Neural crest cell (in vitro differentiated cells): Measurements from ENCODE around the gene SPA17. TPM values are rescaled to one million over a fixed set of nuclear protein-coding genes. Genes with fewer than 3 reads are reported as not detected.

Source experiments
- DNase-seq: peaks from one replicate; pipeline ENCODE4 v3.0.0; 2021; ENCODE audit warnings: low read depth, mixed read lengths, low spot score
- H3K27ac Mint-ChIP-seq: one replicate; pipeline ENCODE4 v1.8.0; 2021; ENCODE audit warnings: mild to moderate bottlenecking, mixed read lengths; ENCODE audit not compliant: unreplicated experiment
- H3K27me3 Mint-ChIP-seq: 2 replicates; pipeline ENCODE4 v1.8.0; 2021; ENCODE audit warnings: low read depth, mild to moderate bottlenecking, mixed read lengths
- H3K36me3 Mint-ChIP-seq: 2 replicates; pipeline ENCODE4 v1.8.0; 2021; ENCODE audit warnings: low read depth, mild to moderate bottlenecking, mixed read lengths
- H3K4me1 Mint-ChIP-seq: 2 replicates; pipeline ENCODE4 v1.8.0; 2021; ENCODE audit warnings: mixed read lengths
- H3K4me3 Mint-ChIP-seq: one replicate; pipeline ENCODE4 v1.8.0; 2021; ENCODE audit warnings: mild to moderate bottlenecking, mixed read lengths
- H3K9me3 Mint-ChIP-seq: 2 replicates; pipeline ENCODE4 v1.8.0; 2021; ENCODE audit warnings: mixed read lengths
- CTCF ChIP-seq: fragments of 200-600 bp; sonication (generic); conservative IDR thresholded peaks from 2 replicates; pipeline ENCODE4 v1.5.0; 2021; ENCODE audit warnings: antibody characterized with exemption, mild to moderate bottlenecking
- total RNA-seq: library from RNA; stranded (reverse); gene quantifications from 2 replicates; pipeline ENCODE4 v1.2.1, GENCODE V29; 2021

SPA17 gene
- total RNA-seq, 1 donor from 2014 or later = 18.2 TPM

- no peak for DNase-seq
- no peak overlapping the region for H3K27ac Mint-ChIP-seq
- H3K4me3 Mint-ChIP-seq = no peak overlapping the region
- no peaks in the 10 kb centered on the region for H3K4me1 Mint-ChIP-seq
- peaks cover 37% of the 10 kb centered on the region for H3K36me3 Mint-ChIP-seq
- H3K9me3 Mint-ChIP-seq = peaks cover 15% of the 10 kb centered on the region
- H3K27me3 Mint-ChIP-seq = no peaks in the 10 kb centered on the region
- TF ChIP-seq CTCF = no peak
These were observed 7.7 kb downstream of the SPA17 start for GRCh38 chr11:124681421-124681820.

- no peak overlapping the region for H3K4me3 Mint-ChIP-seq
- peaks cover 48% of the 10 kb centered on the region for H3K36me3 Mint-ChIP-seq
- H3K27me3 Mint-ChIP-seq = no peaks in the 10 kb centered on the region
- no peak for DNase-seq
- H3K4me1 Mint-ChIP-seq = no peaks in the 10 kb centered on the region
- TF ChIP-seq CTCF = no peak
- H3K9me3 Mint-ChIP-seq = peaks cover 22% of the 10 kb centered on the region
- no peak overlapping the region for H3K27ac Mint-ChIP-seq
These were observed 8.7 kb downstream of the SPA17 start for GRCh38 chr11:124682443-124682842.

GRCh38 chr11:124693142-124693541, 19.4 kb downstream of the SPA17 start:
- no peaks in the 10 kb centered on the region for H3K27me3 Mint-ChIP-seq

GRCh38 chr11:124699547-124699946, 25.8 kb downstream of the SPA17 start:
- Mint-ChIP-seq H3K4me3 (no peak overlapping the region), H3K36me3 (peaks cover 2% of the 10 kb centered on the region), H3K27ac (no peak overlapping the region), H3K9me3 (peaks cover 3% of the 10 kb centered on the region), H3K4me1 (no peaks in the 10 kb centered on the region), H3K27me3 (peaks cover 4% of the 10 kb centered on the region)
- TF ChIP-seq CTCF = no peak
- no peak for DNase-seq

More at GRCh38 chr11:124693142-124693541, 19.4 kb downstream of the SPA17 start:
- H3K4me1 Mint-ChIP-seq = no peaks in the 10 kb centered on the region
- H3K9me3 Mint-ChIP-seq = peaks cover 6% of the 10 kb centered on the region
- TF ChIP-seq CTCF = no peak
- peaks cover 10% of the 10 kb centered on the region for H3K36me3 Mint-ChIP-seq
- no peak for DNase-seq
- H3K4me3 Mint-ChIP-seq = no peak overlapping the region
- H3K27ac Mint-ChIP-seq = no peak overlapping the region

- peaks cover 3% of the 10 kb centered on the region for H3K9me3 Mint-ChIP-seq
- no peak overlapping the region for H3K4me3 Mint-ChIP-seq
- peaks cover 2% of the 10 kb centered on the region for H3K36me3 Mint-ChIP-seq
- no peak for DNase-seq
- H3K4me1 Mint-ChIP-seq = no peaks in the 10 kb centered on the region
- no peak overlapping the region for H3K27ac Mint-ChIP-seq
- TF ChIP-seq CTCF = no peak
- peaks cover 4% of the 10 kb centered on the region for H3K27me3 Mint-ChIP-seq
These were observed 26.3 kb downstream of the SPA17 start for GRCh38 chr11:124700028-124700427.

- Mint-ChIP-seq H3K4me3 (no peak overlapping the region), H3K27me3 (no peaks in the 10 kb centered on the region), H3K36me3 (peaks cover 3% of the 10 kb centered on the region), H3K9me3 (peaks cover 3% of the 10 kb centered on the region), H3K4me1 (no peaks in the 10 kb centered on the region), H3K27ac (no peak overlapping the region)
- TF ChIP-seq CTCF = no peak
- no peak for DNase-seq
These were observed 34.1 kb downstream of the SPA17 start for GRCh38 chr11:124707829-124708228.
